Fibroblast of skin of abdomen (primary cell): Measurements from ENCODE around the gene NR6A1.

Experiments
- DNase-seq: peaks from one replicate; pipeline ENCODE4 v3.0.0-alpha.2; 2013

Gene NR6A1

GRCh38 chr9:124500796-124501611, 270.1 kb downstream of the NR6A1 start:
- DNase-seq, result no peak

DNA sequence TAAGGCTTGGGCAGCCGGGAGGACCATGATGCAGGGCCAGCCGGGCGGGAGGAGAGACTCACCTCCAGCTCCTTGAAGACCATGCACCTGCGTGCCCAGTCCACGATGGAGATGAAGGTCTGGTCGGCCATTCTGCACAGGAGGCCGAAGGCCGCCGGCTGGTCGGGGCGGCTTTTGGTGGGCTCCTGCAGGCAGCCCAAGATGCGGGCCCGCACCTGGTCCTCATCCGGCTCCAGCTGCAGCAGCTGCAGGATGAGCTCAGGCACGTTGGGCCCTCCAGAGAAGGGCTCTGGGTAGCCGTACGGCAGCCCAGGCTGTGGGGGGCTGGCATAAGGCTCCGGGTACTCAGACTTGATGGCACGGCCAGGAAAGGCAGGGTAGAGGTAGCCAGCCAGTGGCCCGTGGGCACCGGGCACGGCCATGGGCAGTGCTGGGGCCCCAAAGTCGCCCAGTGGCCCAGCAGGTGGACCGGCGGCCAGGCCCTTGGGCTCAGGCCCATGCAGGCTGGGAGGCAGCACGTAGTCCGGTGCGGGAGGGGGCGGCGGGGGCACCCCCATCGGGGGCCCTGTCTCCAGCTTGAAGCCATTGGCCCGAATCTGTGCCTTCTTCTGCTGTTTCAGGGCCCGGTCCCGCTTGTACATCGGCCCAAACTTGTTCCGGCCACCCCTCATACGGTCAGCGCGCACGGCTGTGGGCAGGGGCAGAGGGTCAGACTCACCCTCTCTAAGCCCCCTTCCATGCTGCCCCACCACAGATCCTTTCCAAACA, 270.9 kb downstream of the NR6A1 start:
- no peak for DNase-seq

GRCh38 chr9:124499216-124499615, 271.9 kb downstream of the NR6A1 start:
- no peak for DNase-seq

- no peak for DNase-seq
Observed at GRCh38 chr9:124498499-124499146, 272.5 kb downstream of the NR6A1 start.

- no peak for DNase-seq
Observed at GRCh38 chr9:124498040-124498439, 273.1 kb downstream of the NR6A1 start.

DNA sequence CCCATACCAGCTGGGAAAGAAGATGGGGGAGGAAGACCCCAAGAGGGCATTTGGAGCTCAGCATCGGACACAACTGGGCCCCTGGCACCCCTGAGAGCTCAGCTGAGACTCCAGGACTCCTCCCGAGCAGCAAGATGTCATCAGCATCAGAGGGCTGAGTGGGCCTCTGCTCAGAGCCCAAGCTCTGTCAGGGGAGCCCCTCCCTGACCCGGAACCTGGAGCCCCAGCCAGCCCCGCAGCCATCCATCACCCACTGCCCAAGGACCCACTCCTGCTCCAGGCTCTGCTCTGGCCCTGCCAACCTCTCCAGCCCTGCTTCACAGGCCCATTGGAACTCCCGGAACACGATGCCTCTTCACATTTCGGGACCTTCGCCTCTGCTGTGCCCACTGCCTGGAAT, 273.7 kb downstream of the NR6A1 start:
- DNase-seq, result no peak

DNA sequence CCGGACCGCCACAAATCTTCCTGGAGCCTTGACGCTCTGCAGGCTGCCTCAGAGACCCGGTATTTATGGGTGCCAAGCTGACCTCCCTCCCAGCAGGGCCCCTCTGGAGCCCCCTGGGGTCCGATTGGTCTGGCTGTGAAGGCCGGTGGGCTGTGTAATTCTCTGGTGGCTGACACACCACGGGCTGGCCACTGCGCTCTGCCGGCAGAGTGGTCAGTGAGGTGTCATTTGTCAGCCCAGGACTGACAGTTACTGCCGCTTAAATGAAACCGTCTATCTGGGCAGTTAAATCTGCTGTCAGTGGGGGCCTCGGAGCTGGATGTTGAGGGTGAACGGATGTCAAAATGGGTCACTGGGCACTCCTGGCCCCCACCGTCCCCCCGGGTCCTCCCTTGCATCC, 274.6 kb downstream of the NR6A1 start:
- no peak for DNase-seq

DNA sequence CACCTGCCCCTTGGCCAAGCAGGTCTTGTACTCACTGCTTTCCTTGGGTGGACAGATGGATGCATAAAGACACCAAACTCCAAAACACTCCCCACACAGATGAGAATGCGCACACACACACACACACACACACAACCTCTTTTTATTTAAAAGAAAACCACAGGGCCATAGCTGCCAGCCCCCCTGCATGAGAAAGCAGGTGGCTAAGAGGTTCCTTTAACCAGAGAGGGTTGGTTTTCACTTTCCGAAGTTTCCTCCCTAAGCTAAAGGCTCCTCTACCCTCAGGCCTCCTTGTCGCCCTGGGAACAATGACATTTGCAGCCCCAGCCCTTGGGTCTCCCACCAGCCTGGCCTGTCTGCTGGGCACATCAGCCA, 275.0 kb downstream of the NR6A1 start:
- DNase-seq, result no peak

DNA sequence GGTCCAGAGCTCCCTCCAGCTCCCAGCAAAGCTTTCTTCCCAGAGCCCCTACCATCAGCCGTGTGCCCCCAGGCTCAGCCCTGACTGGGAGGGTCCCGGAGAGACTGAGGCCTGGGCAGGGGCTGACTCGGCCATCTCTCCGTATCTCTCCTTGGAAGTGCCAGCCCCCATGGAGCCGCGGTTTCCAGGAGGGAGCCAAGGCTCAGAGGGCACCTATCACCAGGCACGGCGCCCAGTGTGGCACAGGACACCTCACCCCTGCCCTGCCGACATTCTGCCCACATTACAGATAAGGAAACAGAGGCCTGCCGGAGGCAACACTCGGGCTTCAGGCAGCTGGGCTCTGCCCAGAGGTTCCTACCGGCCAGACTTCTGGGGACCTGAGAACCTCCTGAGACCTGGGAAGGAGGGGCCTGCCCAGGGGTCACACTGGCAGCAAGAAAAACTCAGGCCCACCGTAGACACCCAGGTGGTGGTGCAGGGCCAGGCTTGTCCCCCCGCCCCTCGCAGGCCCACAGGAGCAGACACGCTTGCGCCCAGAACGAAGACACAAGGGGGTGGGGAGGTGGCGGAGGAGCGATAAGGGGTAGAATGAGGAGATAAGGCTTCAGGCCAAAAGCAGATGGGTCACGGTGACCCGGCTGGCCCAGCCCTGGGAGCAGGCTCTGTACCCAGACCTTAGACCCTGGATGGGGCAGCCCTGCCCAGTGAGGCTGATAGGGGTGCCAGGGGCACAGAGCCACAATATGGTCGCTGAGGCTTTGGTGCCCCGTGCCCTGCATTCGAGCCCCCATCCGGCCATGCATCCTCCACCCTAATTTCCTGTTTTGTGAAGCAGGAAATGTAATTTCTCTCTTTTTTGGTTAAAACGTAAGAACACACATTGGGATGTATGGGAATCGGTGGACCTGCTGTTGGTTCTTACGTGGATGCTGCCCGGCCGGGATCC, 275.7 kb downstream of the NR6A1 start:
- DNase-seq, result no peak

GRCh38 chr9:124493794-124494479, 277.2 kb downstream of the NR6A1 start:
- no peak for DNase-seq

GRCh38 chr9:124493218-124493617, 277.9 kb downstream of the NR6A1 start:
- no peak for DNase-seq

GRCh38 chr9:124492818-124493217, 278.3 kb downstream of the NR6A1 start:
- DNase-seq, result no peak

DNA sequence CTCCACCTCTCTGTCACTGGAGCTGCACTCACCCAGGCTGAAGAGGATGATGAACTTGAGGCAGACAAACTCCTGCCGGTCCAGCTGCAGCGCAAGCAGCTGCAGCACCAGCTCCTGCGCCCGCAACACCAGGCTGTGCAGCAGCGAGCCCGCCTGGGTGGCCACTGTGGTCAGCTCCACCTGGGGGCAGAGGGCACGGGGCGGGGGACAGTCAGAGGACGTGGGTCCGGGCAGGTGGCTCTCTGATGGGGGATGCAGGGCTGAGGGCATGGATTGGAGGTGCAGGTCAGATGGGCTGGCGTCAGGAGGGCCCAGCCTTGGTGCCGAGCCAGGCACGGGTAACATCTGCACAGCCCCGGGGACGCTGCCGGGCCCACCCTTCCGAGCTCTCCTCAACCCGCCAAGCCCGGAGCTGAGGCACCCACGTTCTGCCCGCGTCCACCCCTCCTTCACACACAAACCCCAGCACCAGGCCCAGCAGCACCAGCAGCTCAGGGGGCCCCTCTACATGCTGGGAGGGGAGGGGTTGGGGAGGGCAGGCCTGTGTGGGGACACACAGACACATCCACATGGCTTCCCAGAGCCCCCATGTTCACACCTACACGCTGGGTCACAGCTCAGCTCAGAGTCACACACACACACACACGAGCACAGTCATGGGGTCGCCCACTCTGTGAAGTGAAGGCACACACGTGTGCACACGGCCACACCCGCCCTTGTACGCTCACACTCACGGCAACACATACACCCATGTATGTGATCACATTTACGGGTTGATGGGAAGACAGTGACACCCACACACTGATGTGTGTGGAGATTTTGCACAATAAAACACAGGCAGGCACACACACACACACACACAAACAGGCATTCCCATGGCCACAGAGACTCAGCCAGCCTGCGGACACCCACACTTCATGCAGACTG, 279.8 kb downstream of the NR6A1 start:
- no peak for DNase-seq

- no peak for DNase-seq
Observed at GRCh38 chr9:124490004-124490403, 281.1 kb downstream of the NR6A1 start.

- DNase-seq, result peak; percentile 52
Observed at GRCh38 chr9:124489222-124489621, 281.9 kb downstream of the NR6A1 start.

GRCh38 chr9:124488641-124489210, 282.4 kb downstream of the NR6A1 start:
- DNase-seq, result no peak

DNA sequence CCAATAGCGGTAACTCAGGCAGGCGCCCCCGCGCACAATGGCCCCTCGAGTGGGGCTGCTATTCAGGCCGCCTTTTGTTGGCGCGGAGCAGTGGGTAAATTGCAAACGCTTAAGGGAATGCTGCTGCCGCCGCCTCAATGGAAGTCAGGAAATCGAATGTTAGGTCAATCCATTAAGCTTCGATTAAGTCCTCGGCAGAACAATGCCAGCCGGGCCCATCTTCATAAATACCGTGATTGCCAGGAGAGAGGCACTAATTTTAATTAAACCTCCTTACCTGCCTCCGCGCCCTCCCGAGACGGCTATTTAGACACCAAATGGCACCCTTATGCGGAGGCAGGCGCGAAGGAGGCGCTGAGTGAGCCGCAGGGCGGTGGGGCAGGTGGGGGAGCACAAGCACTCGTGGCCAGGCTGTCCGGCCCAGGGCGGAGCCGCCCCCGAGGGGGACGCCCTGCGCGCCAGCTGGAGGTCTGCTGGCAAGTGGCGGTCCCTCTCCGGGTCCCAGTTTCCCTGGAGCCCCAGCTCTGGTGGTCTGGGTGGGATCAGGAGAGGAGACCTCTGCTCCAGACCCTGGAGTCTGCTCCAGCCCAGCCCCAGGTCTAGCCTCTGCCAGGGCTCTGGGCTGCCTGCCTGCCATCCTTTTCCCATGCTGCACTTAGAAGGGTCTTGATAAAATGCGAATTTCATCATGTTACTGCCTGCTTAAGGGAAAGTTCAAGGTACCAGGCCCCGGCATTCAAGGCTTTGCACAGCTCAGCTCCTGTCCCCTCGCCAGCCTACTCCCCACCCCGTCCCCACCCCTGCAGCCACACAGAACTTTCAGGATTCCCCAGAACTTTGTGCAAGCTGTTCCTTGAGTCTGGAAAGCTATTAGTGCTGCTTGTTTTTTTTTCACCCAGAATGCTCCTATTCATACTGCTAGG, 283.6 kb downstream of the NR6A1 start:
- no peak for DNase-seq

DNA sequence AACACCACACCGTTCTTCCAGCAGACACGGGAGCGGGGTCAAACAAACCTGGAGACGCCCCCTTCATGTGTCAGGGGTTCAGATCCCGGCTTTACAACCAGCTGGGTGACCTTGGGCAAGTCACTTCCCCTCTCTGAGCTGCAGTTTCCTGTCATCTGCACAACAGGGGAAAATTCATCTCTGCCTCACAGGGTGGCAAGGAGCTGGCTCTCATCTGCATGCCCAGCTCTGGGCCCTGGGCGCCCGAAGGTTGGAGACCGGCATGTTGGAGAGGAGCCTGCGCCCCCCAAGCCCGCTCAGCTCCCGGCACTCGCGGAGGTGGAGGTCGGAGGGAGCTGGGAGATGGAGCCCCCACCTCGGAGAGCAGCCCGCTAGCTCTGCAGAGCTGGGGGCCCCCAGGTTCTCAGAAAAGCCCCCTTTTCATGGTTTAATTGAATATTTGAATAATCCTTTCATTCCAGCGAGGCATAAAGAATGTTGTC, 284.3 kb downstream of the NR6A1 start:
- DNase-seq, result no peak

GRCh38 chr9:124485936-124486335, 285.2 kb downstream of the NR6A1 start:
- no peak for DNase-seq
